ENCODE measurements around the gene SCG2. TPM values are rescaled to one million over a fixed set of nuclear protein-coding genes. Genes with fewer than 3 reads are reported as not detected.

The SCG2 gene
- polyA plus RNA-seq (2012; ENCODE audit: insufficient read depth, insufficient read length): 0.44 TPM

- peak; percentile 74 for DNase-seq (ENCODE audit: low read depth, low spot score)
- H3K4me3 ChIP-seq (ENCODE audit: low read length): peak within 1 kb of the TSS; percentile 34
Measured at GRCh38 chr2:223601932-223602666, at the start of gene SCG2. TSS of gene SCG2 (minus strand) at chr2:223602361. CDS start at chr2:223599282, 3,079 bp downstream.

GRCh38 chr2:223649554-223650533, 47.7 kb upstream of the SCG2 start:
- H3K4me3 ChIP-seq (ENCODE audit: low read length): peak overlapping the region; percentile 30
- peak; percentile 86 for DNase-seq (ENCODE audit: low read depth, low spot score)

- DNase-seq (ENCODE audit: low read depth, low spot score): no peak
- no peak overlapping the region for H3K4me3 ChIP-seq (ENCODE audit: low read length)
Measured at GRCh38 chr2:223648755-223649154, 46.6 kb upstream of the SCG2 start.

- DNase-seq (ENCODE audit: low read depth, low spot score): no peak
- no peak overlapping the region for H3K4me3 ChIP-seq (ENCODE audit: low read length)
Measured at GRCh38 chr2:223647258-223647952, 45.2 kb upstream of the SCG2 start.

- H3K4me3 ChIP-seq (ENCODE audit: low read length): no peak overlapping the region
- DNase-seq (ENCODE audit: low read depth, low spot score): no peak
Measured at GRCh38 chr2:223644136-223644535, 42.0 kb upstream of the SCG2 start.

- DNase-seq (ENCODE audit: low read depth, low spot score): no peak
Measured at GRCh38 chr2:223643309-223643708, 41.1 kb upstream of the SCG2 start.

GRCh38 chr2:223642506-223642905, 40.3 kb upstream of the SCG2 start:
- no peak for DNase-seq (ENCODE audit: low read depth, low spot score)
- no peak overlapping the region for H3K4me3 ChIP-seq (ENCODE audit: low read length)

More at GRCh38 chr2:223643309-223643708, 41.1 kb upstream of the SCG2 start:
- no peak overlapping the region for H3K4me3 ChIP-seq (ENCODE audit: low read length)

- no peak overlapping the region for H3K4me3 ChIP-seq (ENCODE audit: low read length)
- DNase-seq (ENCODE audit: low read depth, low spot score): no peak
Measured at GRCh38 chr2:223641082-223641481, 38.9 kb upstream of the SCG2 start.

- no peak for DNase-seq (ENCODE audit: low read depth, low spot score)
- H3K4me3 ChIP-seq (ENCODE audit: low read length): no peak overlapping the region
Measured at GRCh38 chr2:223635080-223635479, 32.9 kb upstream of the SCG2 start.

GRCh38 chr2:223634238-223634637, 32.1 kb upstream of the SCG2 start:
- no peak for DNase-seq (ENCODE audit: low read depth, low spot score)
- H3K4me3 ChIP-seq (ENCODE audit: low read length): no peak overlapping the region

- H3K4me3 ChIP-seq (ENCODE audit: low read length): no peak overlapping the region
- DNase-seq (ENCODE audit: low read depth, low spot score): no peak
Measured at GRCh38 chr2:223633656-223634055, 31.5 kb upstream of the SCG2 start.

- H3K4me3 ChIP-seq (ENCODE audit: low read length): no peak overlapping the region
- no peak for DNase-seq (ENCODE audit: low read depth, low spot score)
Measured at GRCh38 chr2:223632826-223633225, 30.7 kb upstream of the SCG2 start.

GRCh38 chr2:223626716-223627115, 24.6 kb upstream of the SCG2 start:
- no peak overlapping the region; the same call in 1 of the 2 replicates for H3K4me3 ChIP-seq (ENCODE audit: low read length)
- peak; percentile 82 for DNase-seq (ENCODE audit: low read depth, low spot score)

GRCh38 chr2:223625652-223626051, 23.5 kb upstream of the SCG2 start:
- peak; percentile 83 for DNase-seq (ENCODE audit: low read depth, low spot score)
- H3K4me3 ChIP-seq (ENCODE audit: low read length): no peak overlapping the region

- no peak overlapping the region for H3K4me3 ChIP-seq (ENCODE audit: low read length)
- DNase-seq (ENCODE audit: low read depth, low spot score): no peak
Measured at GRCh38 chr2:223621901-223622300, 19.7 kb upstream of the SCG2 start.

- no peak overlapping the region for H3K4me3 ChIP-seq (ENCODE audit: low read length)
- no peak for DNase-seq (ENCODE audit: low read depth, low spot score)
Measured at GRCh38 chr2:223619486-223620129, 17.4 kb upstream of the SCG2 start.

GRCh38 chr2:223618172-223619035, 16.2 kb upstream of the SCG2 start:
- no peak overlapping the region for H3K4me3 ChIP-seq (ENCODE audit: low read length)
- no peak for DNase-seq (ENCODE audit: low read depth, low spot score)

GRCh38 chr2:223614534-223614933, 12.4 kb upstream of the SCG2 start:
- no peak for DNase-seq (ENCODE audit: low read depth, low spot score)
- H3K4me3 ChIP-seq (ENCODE audit: low read length): no peak overlapping the region

All from Jurkat, Clone E6-1 (cell line).